GM12878 (cell line): Measurements from ENCODE around the gene MED13L. TPM values are rescaled to one million over a fixed set of nuclear protein-coding genes. Genes with fewer than 3 reads are reported as not detected.

Source experiments
- ATAC-seq: fragments of 200-7000 bp; cut with Tn5 transposase; 3 replicates; pipeline ENCODE4 v1.9.1; 2020; ENCODE audit warnings: mild to moderate bottlenecking, moderate library complexity
- BruUV-seq: library from RNA; stranded (reverse); fragments of 400-500 nt; replicated peaks from 2 replicates; lab custom pipeline; 2021; lab: Mats Ljungman, UMichigan
- CTCF ChIA-PET: fragments of 300-600 bp; sonication (Branson Sonifier 250); formaldehyde crosslinking; extraction: SDS; loops from one replicate; lab custom pipeline; 2021; ENCODE audit warnings: inconsistent platforms; lab: Yijun Ruan, JAX
- POLR2A ChIA-PET: fragments of 350-600 bp; formaldehyde crosslinking; extraction: SDS; loops from one replicate; lab custom pipeline; 2021; ENCODE audit warnings: inconsistent platforms; lab: Charles Lee
- RAD21 ChIA-PET: fragments of 300-600 bp; sonication (Branson Sonifier 250); formaldehyde crosslinking; loops from one replicate; lab custom pipeline; 2023; ENCODE audit warnings: antibody characterized with exemption; ENCODE audit not compliant: unreplicated experiment; lab: Charles Lee
- SMC1A ChIA-PET: fragments of 300-600 bp; sonication (Branson Sonifier 250); formaldehyde crosslinking; loops from one replicate; lab custom pipeline; 2023; ENCODE audit not compliant: unreplicated experiment, uncharacterized antibody; lab: Charles Lee
- DNase-seq: peaks from one replicate; pipeline ENCODE4 v3.0.0-alpha.2; 2011; ENCODE audit warnings: low read depth, low spot score
- FAIRE-seq: peaks from 3 replicates; lab custom pipeline; 2011; peaks lifted over from hg19 to GRCh38; lab: Jason Lieb, UNC
- H2AFZ ChIP-seq: 2 replicates; pipeline ENCODE4 v1.6.0; 2011; ENCODE audit warnings: low read depth, low read length, control low read depth; ENCODE audit not compliant: control insufficient read depth
- H3K27ac ChIP-seq: 2 replicates; pipeline ENCODE4 v1.5.1; 2011; ENCODE audit warnings: control low read depth; ENCODE audit not compliant: control insufficient read depth, insufficient read depth
- H3K27me3 ChIP-seq, 2 experiments: replicated peaks in 1 of 2; 2 replicates each; pipeline versions ENCODE4 v1.6.0 to v1.6.1; 2011; ENCODE audit warnings: low read length in 1 of 2; ENCODE audit not compliant: control insufficient read depth in 2 of 2, insufficient read depth in 2 of 2
- H3K36me3 ChIP-seq, 2 experiments: 2 replicates each; pipeline ENCODE4 v1.5.1; 2011; ENCODE audit warnings: low read length in 1 of 2; ENCODE audit not compliant: control insufficient read depth in 2 of 2, insufficient read depth in 2 of 2
- H3K4me1 ChIP-seq: 2 replicates; pipeline ENCODE4 v1.6.1; 2011; ENCODE audit warnings: mild to moderate bottlenecking, low read length, moderate library complexity, mixed read lengths; ENCODE audit not compliant: control insufficient read depth, insufficient read depth
- H3K4me2 ChIP-seq: 2 replicates; pipeline ENCODE4 v1.6.0; 2011; ENCODE audit warnings: control low read depth; ENCODE audit not compliant: control insufficient read depth, insufficient read depth
- H3K4me3 ChIP-seq: fragments of 200-600 bp; sonication (generic); 2 replicates; pipeline ENCODE4 v1.5.1; 2016
- H3K79me2 ChIP-seq: 2 replicates; pipeline ENCODE4 v1.6.0; 2011; ENCODE audit warnings: low read length; ENCODE audit not compliant: control insufficient read depth, insufficient read depth
- H3K9ac ChIP-seq: 2 replicates; pipeline ENCODE4 v1.8.0; 2011; ENCODE audit warnings: low read length, control low read depth, mixed read lengths; ENCODE audit not compliant: control insufficient read depth, insufficient read depth
- H3K9me3 ChIP-seq: replicated peaks from 3 replicates; pipeline ENCODE4 v1.5.1; 2011; ENCODE audit warnings: mild to moderate bottlenecking, low read length; ENCODE audit not compliant: control insufficient read depth, insufficient read depth
- H4K20me1 ChIP-seq: 2 replicates; pipeline ENCODE4 v1.6.0; 2011; ENCODE audit not compliant: control insufficient read depth, insufficient read depth
- CHD4 ChIP-seq: fragments of 200-600 bp; sonication (generic); IDR thresholded peaks from 2 replicates; pipeline ENCODE4 v1.6.1; 2016; ENCODE audit warnings: mild to moderate bottlenecking
- EP300 ChIP-seq, 2 experiments: fragments of 150-350 bp in 1 of 2; IDR thresholded peaks; 2 replicates each; pipeline ENCODE4 v1.6.1; 2011 to 2012; ENCODE audit warnings: low read depth in 2 of 2, low read length in 2 of 2, borderline replicate concordance in 1 of 2, improper control_type of control experiment in 1 of 2, inconsistent platforms in 1 of 2; ENCODE audit not compliant: control insufficient read depth in 1 of 2
- SMAD1 ChIP-seq: fragments of 450-650 bp; IDR thresholded peaks from 2 replicates; pipeline ENCODE4 v1.6.1; 2018; ENCODE audit warnings: mild to moderate bottlenecking, low read depth; ENCODE audit not compliant: partially characterized antibody
- SUZ12 ChIP-seq: fragments of 200-600 bp; sonication (generic); IDR thresholded peaks from one replicate; pipeline ENCODE4 v1.6.1; 2018; ENCODE audit warnings: antibody characterized with exemption, mild to moderate bottlenecking; ENCODE audit not compliant: unreplicated experiment
- WGBS: methylation state at CpG from one replicate; pipeline ENCODE4 v1.1.6; 2016; ENCODE audit warnings: low lambda C conversion rate; ENCODE audit not compliant: insufficient replicate concordance, insufficient coverage; ENCODE audit errors: missing lambda C conversion rate; 5-methylcytosine and 5-hydroxymethylcytosine counted together
- in situ Hi-C: fragments of 300-500 bp; cut with MboI; formaldehyde crosslinking; loops from 9 replicates; pipeline ENCODE4 v1.14.3; 2018; ENCODE audit warnings: mixed read lengths
- intact Hi-C: fragments of 100-400 bp; cut with micrococcal nuclease; formaldehyde crosslinking; loops from one replicate; pipeline ENCODE4 v1.14.2; 2022; ENCODE audit not compliant: unreplicated experiment
- polyA plus RNA-seq, 11 experiments: library from polyadenylated mRNA; depleted of rRNA in 4 of 11; unstranded in 6 of 11; stranded (reverse) in 5 of 11; fragments of >200 nt; fragmentation: Nextera tagmentation in 4 of 11; fragmentation: Illumina TruSeq in 1 of 11; extraction: Ambion mirVana in 4 of 11; extraction: Trizol in 1 of 11; gene quantifications; 1 replicate in 1 of 11; 2 replicates in 10 of 11; pipeline versions ENCODE4 v1.2.1 to v1.2.3, GENCODE V29; 2011 to 2016; ENCODE audit warnings: inconsistent platforms in 2 of 11, missing spikeins in 2 of 11, low read depth in 1 of 11
- total RNA-seq, 4 experiments: library from RNA; depleted of rRNA in 3 of 4; stranded (reverse); fragments of >200 nt in 3 of 4; fragmentation: Illumina TruSeq in 1 of 4; extraction: Trizol in 1 of 4; gene quantifications; 2 replicates each; pipeline versions ENCODE4 v1.2.1 to v1.2.3, GENCODE V29; 2013 to 2021
- TF ChIP-seq, protein P1 (sequence below): IDR thresholded peaks from 2 replicates; pipeline ENCODE4 v1.6.1; 2011; ENCODE audit warnings: low read depth, mild to moderate bottlenecking, low read length, moderate library complexity, borderline replicate concordance; ENCODE audit errors: extremely low read depth

Gene MED13L
- total and polyA plus RNA-seq, 10 of the 15 experiments (the other 5 are each of a cell fraction or from before 2014, with no cell fraction given) = 3.7 to 30.1 (median 9.1) TPM

DNA sequence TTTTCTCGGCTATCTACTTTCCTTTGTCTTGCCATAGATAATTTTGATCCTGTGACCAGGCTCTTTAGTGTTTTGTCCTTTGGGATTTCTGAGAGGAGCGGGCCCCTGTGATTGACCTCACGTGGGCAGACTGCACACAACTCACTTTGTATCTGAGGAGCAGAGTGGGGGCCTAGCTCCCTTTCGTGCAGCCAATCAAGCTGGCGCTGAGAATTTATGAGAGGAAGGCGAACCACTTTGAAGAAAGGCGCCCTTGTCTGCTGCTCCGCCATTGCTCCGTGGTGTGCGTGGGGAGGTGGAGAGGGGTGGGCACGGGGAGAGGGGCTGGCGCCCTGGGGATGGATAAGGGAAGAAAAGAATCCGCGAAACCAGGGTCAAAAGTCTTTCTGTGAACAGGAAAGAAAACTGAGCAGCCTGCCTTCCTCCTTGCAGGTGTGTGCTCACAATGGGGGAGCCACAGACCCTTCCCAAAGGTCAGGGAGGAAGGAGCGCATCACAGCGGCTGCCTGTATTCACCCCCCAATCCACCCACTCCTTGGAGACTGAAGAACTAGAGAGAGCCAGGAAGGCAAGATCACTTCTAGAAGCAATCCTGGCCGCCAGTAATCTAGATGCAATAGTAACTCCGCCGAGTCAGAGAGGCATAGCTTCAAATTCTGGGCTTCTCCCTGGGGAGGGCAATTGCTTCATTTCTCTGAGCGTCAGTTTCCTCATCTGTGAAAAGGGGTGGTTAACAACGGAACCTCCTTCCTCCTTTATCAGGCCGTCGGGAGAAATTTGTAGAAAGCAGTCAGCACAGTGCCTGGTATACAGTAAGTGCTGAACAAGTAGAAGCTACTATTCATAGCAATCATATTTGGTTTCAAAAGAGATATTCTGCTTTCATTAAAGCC is 24.9 kb upstream of the MED13L start:
- in situ Hi-C loops = no loop called here
- H3K4me3 ChIP-seq = no peak overlapping the region
- ChIA-PET RAD21 (no interaction called here), POLR2A (no interaction called here)
- no peak overlapping the region for H3K27ac ChIP-seq
- intact Hi-C loops = no loop called here
- no peak for ATAC-seq
- H3K79me2 ChIP-seq = no peaks in the 10 kb centered on the region
- peaks cover 2 to 8% of the 10 kb centered on the region in 2 experiments; a peak in 3 of 4 replicates for H3K27me3 ChIP-seq
- H3K36me3 ChIP-seq = no peaks in the 10 kb centered on the region
- TF ChIP-seq SMAD1 = no peak
- TF ChIP-seq, protein P1, sequence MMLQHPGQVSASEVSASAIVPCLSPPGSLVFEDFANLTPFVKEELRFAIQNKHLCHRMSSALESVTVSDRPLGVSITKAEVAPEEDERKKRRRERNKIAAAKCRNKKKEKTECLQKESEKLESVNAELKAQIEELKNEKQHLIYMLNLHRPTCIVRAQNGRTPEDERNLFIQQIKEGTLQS = no peak
- TF ChIP-seq CHD4 = no peak
- no peak for TF ChIP-seq SUZ12
- TF ChIP-seq EP300 (IDR thresholded peaks at IDR 0.05; ENCODE audit: borderline replicate concordance in 1 of 2, control insufficient read depth in 1 of 2, low read depth in 2 of 2, low read length in 2 of 2) = no peak
- TF ChIP-seq, all 136 proteins: peak for 0
- H3K4me1 ChIP-seq = no peaks in the 10 kb centered on the region
- no peaks in the 10 kb centered on the region for H4K20me1 ChIP-seq
- 59% methylated on average over 23 of the region's 23 CpGs for WGBS
- no peak overlapping the region for H2AFZ ChIP-seq
- no peak overlapping the region for H3K9ac ChIP-seq
- FAIRE-seq (no peak), DNase-seq (no peak)
- BruUV-seq = no TSS peak
- no peak overlapping the region for H3K4me2 ChIP-seq
- SMC1A ChIA-PET = no interaction called here
- no peaks in the 10 kb centered on the region for H3K9me3 ChIP-seq
- CTCF ChIA-PET = no interaction called here
